HepG2 (cell line): ENCODE results near the gene TRPM5. TPM values are rescaled to one million over a fixed set of nuclear protein-coding genes. Genes with fewer than 3 reads are reported as not detected.

Experiments used
- CHD2 ChIP-seq: IDR thresholded peaks from 2 replicates; pipeline ENCODE4 v1.6.1; 2011; ENCODE audit warnings: low read depth, low read length, improper control_type of control experiment
- KAT7 ChIP-seq: IDR thresholded peaks from 2 replicates; pipeline ENCODE4 v1.6.1; 2018; ENCODE audit warnings: borderline replicate concordance, missing compliant biosample characterization
- NR2C2 ChIP-seq: sonication (generic); formaldehyde crosslinking; IDR thresholded peaks from 2 replicates; pipeline ENCODE4 v1.4.0; 2020; ENCODE audit warnings: missing genetic modification reagents, mild to moderate bottlenecking, moderate library complexity, borderline replicate concordance
- NR2F6 ChIP-seq, 2 experiments: IDR thresholded peaks; 2 replicates each; pipeline ENCODE4 v1.6.1; 2016; ENCODE audit warnings: antibody characterized with exemption in 1 of 2, mild to moderate bottlenecking in 1 of 2
- ZNF230 ChIP-seq: sonication (generic); formaldehyde crosslinking; IDR thresholded peaks from 2 replicates; pipeline ENCODE4 v1.4.0; 2020; ENCODE audit warnings: mild to moderate bottlenecking, missing genetic modification reagents
- ZNF274 ChIP-seq: sonication (generic); formaldehyde crosslinking; IDR thresholded peaks from 2 replicates; pipeline ENCODE4 v1.5.1; 2020; ENCODE audit warnings: mild to moderate bottlenecking, missing genetic modification reagents
- polyA plus RNA-seq, 8 experiments: library from polyadenylated mRNA; depleted of rRNA in 3 of 8; stranded (reverse) in 7 of 8; unstranded in 1 of 8; fragments of >200 nt; fragmentation: Illumina TruSeq in 4 of 8; extraction: Trizol in 4 of 8; gene quantifications; 2 replicates each; pipeline versions ENCODE4 v1.2.1 to v1.2.3, GENCODE V29; 2011 to 2016; ENCODE audit warnings: low read depth in 4 of 8, missing spikeins in 1 of 8, mixed read lengths in 1 of 8; ENCODE audit not compliant: insufficient read depth in 1 of 8
- total RNA-seq, 5 experiments: library from RNA; depleted of rRNA; stranded (reverse); fragments of >200 nt; fragmentation: Illumina TruSeq; extraction: Trizol; gene quantifications; 2 replicates each; pipeline ENCODE4 v1.2.3, GENCODE V29; 2016; ENCODE audit warnings: low read depth in 1 of 5
- TF ChIP-seq, protein P1 (sequence below): sonication (generic); formaldehyde crosslinking; IDR thresholded peaks from 2 replicates; pipeline ENCODE4 v1.4.0; 2020; ENCODE audit warnings: missing genetic modification reagents
- TF ChIP-seq, protein P2 (sequence below): sonication (generic); formaldehyde crosslinking; IDR thresholded peaks from 2 replicates; pipeline ENCODE4 v1.4.0; 2020; ENCODE audit warnings: missing genetic modification reagents
- TF ChIP-seq, protein P3 (sequence below), 2 experiments: sonication (generic) in 1 of 2; formaldehyde crosslinking in 1 of 2; IDR thresholded peaks; 2 replicates each; pipeline versions ENCODE4 v1.6.1 to v1.9.0; 2014 to 2022; ENCODE audit warnings: antibody characterized with exemption in 1 of 2, borderline replicate concordance in 1 of 2, inconsistent platforms in 1 of 2, low read depth in 1 of 2, missing genetic modification reagents in 1 of 2
- TF ChIP-seq, protein P4 (sequence below): sonication (generic); formaldehyde crosslinking; IDR thresholded peaks from 2 replicates; pipeline ENCODE4 v1.4.0; 2020; ENCODE audit warnings: missing genetic modification reagents

Gene TRPM5
- total and polyA plus RNA-seq, 2 of the 13 experiments (the other 11 are each of a cell fraction or from before 2014, with no cell fraction given) = 0.12 TPM; not detected in 1

DNA sequence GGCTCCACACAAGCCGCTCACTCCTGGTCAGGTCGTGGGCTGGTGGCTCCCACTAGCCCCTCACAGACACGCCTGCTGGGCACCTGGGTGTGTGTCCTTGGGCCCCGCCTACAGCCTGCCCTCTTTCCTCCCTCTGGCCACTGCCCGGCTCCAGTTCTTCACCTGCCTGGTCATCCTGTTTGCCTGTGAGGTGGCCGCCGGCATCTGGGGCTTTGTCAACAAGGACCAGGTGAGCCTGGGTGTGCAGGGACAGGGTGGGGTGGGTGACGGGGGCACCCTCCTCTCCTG is 49.6 kb downstream of the TRPM5 start (continued):
- TF ChIP-seq, protein P1, sequence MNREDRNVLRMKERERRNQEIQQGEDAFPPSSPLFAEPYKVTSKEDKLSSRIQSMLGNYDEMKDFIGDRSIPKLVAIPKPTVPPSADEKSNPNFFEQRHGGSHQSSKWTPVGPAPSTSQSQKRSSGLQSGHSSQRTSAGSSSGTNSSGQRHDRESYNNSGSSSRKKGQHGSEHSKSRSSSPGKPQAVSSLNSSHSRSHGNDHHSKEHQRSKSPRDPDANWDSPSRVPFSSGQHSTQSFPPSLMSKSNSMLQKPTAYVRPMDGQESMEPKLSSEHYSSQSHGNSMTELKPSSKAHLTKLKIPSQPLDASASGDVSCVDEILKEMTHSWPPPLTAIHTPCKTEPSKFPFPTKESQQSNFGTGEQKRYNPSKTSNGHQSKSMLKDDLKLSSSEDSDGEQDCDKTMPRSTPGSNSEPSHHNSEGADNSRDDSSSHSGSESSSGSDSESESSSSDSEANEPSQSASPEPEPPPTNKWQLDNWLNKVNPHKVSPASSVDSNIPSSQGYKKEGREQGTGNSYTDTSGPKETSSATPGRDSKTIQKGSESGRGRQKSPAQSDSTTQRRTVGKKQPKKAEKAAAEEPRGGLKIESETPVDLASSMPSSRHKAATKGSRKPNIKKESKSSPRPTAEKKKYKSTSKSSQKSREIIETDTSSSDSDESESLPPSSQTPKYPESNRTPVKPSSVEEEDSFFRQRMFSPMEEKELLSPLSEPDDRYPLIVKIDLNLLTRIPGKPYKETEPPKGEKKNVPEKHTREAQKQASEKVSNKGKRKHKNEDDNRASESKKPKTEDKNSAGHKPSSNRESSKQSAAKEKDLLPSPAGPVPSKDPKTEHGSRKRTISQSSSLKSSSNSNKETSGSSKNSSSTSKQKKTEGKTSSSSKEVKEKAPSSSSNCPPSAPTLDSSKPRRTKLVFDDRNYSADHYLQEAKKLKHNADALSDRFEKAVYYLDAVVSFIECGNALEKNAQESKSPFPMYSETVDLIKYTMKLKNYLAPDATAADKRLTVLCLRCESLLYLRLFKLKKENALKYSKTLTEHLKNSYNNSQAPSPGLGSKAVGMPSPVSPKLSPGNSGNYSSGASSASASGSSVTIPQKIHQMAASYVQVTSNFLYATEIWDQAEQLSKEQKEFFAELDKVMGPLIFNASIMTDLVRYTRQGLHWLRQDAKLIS (CRISPR knock-in tag) = no peak
- TF ChIP-seq NR2C2 = no peak
- no peak for TF ChIP-seq NR2F6 (IDR thresholded peaks at IDR 0.05)
- no peak for TF ChIP-seq NR2F6 (CRISPR knock-in tag; IDR thresholded peaks at IDR 0.05)
- TF ChIP-seq CHD2 = no peak
- TF ChIP-seq, protein P2, sequence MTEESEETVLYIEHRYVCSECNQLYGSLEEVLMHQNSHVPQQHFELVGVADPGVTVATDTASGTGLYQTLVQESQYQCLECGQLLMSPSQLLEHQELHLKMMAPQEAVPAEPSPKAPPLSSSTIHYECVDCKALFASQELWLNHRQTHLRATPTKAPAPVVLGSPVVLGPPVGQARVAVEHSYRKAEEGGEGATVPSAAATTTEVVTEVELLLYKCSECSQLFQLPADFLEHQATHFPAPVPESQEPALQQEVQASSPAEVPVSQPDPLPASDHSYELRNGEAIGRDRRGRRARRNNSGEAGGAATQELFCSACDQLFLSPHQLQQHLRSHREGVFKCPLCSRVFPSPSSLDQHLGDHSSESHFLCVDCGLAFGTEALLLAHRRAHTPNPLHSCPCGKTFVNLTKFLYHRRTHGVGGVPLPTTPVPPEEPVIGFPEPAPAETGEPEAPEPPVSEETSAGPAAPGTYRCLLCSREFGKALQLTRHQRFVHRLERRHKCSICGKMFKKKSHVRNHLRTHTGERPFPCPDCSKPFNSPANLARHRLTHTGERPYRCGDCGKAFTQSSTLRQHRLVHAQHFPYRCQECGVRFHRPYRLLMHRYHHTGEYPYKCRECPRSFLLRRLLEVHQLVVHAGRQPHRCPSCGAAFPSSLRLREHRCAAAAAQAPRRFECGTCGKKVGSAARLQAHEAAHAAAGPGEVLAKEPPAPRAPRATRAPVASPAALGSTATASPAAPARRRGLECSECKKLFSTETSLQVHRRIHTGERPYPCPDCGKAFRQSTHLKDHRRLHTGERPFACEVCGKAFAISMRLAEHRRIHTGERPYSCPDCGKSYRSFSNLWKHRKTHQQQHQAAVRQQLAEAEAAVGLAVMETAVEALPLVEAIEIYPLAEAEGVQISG (CRISPR knock-in tag) = no peak
- TF ChIP-seq ZNF230 (CRISPR knock-in tag) = no peak
- no peak for TF ChIP-seq ZNF274 (CRISPR knock-in tag)
- TF ChIP-seq KAT7 (CRISPR knock-in tag) = no peak
- TF ChIP-seq, protein P3, sequence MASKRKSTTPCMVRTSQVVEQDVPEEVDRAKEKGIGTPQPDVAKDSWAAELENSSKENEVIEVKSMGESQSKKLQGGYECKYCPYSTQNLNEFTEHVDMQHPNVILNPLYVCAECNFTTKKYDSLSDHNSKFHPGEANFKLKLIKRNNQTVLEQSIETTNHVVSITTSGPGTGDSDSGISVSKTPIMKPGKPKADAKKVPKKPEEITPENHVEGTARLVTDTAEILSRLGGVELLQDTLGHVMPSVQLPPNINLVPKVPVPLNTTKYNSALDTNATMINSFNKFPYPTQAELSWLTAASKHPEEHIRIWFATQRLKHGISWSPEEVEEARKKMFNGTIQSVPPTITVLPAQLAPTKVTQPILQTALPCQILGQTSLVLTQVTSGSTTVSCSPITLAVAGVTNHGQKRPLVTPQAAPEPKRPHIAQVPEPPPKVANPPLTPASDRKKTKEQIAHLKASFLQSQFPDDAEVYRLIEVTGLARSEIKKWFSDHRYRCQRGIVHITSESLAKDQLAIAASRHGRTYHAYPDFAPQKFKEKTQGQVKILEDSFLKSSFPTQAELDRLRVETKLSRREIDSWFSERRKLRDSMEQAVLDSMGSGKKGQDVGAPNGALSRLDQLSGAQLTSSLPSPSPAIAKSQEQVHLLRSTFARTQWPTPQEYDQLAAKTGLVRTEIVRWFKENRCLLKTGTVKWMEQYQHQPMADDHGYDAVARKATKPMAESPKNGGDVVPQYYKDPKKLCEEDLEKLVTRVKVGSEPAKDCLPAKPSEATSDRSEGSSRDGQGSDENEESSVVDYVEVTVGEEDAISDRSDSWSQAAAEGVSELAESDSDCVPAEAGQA (IDR thresholded peaks at IDR 0.05; ENCODE audit: low read depth) = no peak
- TF ChIP-seq, protein P3 (CRISPR knock-in tag; IDR thresholded peaks at IDR 0.05; ENCODE audit: borderline replicate concordance) = no peak
- TF ChIP-seq, protein P4, sequence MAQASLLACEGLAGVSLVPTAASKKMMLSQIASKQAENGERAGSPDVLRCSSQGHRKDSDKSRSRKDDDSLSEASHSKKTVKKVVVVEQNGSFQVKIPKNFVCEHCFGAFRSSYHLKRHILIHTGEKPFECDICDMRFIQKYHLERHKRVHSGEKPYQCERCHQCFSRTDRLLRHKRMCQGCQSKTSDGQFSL (CRISPR knock-in tag) = no peak
- TF ChIP-seq, all 625 proteins: peak for 0
